ENCODE results near the gene KCNIP2.

GRCh38 chr10:101818872-101819633 is 24.5 kb downstream of the KCNIP2 start:
- TF ChIP-seq CTCF (IDR thresholded peaks at IDR 0.05) = no peak
- TF ChIP-seq POLR2A (IDR thresholded peaks at IDR 0.05) = peak; percentile 20 to 26

Measured in Peyer's patch (tissue), 4 donors.